Fibroblast of skin of left biceps (primary cell): Measurements from ENCODE around the gene SLC8A3.
"Not testable (repeated sequence)": the region's sequence is repeated elsewhere in the genome, so short reads cannot be mapped to it uniquely, and the experiment has no call there.

Experiments used
- DNase-seq, 2 experiments: peaks; one replicate each; pipeline ENCODE4 v3.0.0-alpha.2; 2013; ENCODE audit warnings: low read depth in 2 of 2

The SLC8A3 gene, protein sequence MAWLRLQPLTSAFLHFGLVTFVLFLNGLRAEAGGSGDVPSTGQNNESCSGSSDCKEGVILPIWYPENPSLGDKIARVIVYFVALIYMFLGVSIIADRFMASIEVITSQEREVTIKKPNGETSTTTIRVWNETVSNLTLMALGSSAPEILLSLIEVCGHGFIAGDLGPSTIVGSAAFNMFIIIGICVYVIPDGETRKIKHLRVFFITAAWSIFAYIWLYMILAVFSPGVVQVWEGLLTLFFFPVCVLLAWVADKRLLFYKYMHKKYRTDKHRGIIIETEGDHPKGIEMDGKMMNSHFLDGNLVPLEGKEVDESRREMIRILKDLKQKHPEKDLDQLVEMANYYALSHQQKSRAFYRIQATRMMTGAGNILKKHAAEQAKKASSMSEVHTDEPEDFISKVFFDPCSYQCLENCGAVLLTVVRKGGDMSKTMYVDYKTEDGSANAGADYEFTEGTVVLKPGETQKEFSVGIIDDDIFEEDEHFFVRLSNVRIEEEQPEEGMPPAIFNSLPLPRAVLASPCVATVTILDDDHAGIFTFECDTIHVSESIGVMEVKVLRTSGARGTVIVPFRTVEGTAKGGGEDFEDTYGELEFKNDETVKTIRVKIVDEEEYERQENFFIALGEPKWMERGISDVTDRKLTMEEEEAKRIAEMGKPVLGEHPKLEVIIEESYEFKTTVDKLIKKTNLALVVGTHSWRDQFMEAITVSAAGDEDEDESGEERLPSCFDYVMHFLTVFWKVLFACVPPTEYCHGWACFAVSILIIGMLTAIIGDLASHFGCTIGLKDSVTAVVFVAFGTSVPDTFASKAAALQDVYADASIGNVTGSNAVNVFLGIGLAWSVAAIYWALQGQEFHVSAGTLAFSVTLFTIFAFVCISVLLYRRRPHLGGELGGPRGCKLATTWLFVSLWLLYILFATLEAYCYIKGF

DNA sequence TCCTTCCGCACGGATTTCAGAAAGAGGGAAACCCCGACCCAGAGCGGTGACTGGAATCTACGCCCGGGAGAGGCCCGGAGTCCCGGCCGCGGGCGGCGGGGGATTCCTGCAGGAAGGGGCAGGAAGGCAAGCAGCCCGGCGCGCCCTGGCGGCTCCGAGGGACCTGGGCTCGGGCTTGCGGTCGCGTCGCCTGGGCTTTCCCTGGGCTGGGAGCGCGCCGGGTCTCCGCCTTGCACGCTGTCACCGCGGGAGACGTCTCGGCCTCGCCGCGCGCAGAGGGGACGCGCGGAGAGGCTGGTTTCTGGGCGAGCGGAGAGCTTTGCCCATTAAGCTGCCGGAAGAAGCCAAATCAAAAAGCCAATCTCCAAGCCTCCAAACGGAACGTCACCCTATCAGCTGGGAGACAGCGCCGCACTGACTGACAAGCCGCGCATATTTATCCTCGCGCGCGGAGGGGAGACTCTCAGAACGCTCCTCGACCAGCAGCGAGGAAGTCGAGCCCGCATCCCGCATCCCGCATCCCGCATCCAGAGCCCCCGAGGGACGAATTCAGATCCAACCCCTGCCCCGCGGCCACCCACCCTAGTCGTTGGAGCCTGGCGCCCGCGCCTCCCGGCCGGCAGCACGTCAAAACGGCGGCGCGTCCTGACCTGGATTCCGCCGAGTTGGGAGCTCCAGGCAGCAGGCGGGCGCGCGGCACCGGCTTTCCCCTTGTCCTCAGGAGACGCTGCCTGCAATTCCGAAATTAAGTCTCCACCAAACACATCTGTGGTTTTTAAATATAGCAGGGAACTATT lies at the start of gene SLC8A3:
Gene SLC8A3, minus strand, starts transcription at position 293 of the 797 bp plus-strand sequence. CDS start 20,529 bp downstream, outside the sequence.
- no peak for DNase-seq

DNA sequence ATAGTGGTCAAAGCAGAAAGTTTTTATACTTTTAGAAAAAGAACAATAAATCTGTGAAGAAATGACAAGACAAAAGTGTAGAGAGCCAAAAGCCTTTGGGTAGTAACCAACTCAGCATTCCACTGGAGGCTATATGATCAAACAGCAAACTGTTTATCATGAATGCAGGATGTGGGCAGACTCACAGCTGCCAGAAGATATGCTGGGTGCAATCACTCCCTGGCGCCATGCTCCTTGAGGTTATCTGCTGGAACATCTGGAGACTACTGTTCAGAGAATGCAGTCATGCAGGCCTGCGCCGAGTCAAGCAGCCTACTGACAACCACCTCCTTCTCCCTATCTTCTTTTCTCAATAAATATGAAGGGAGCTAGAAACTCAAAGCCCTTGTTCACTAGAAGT lies 49.0 kb upstream of the SLC8A3 start:
- DNase-seq, result no peak

DNA sequence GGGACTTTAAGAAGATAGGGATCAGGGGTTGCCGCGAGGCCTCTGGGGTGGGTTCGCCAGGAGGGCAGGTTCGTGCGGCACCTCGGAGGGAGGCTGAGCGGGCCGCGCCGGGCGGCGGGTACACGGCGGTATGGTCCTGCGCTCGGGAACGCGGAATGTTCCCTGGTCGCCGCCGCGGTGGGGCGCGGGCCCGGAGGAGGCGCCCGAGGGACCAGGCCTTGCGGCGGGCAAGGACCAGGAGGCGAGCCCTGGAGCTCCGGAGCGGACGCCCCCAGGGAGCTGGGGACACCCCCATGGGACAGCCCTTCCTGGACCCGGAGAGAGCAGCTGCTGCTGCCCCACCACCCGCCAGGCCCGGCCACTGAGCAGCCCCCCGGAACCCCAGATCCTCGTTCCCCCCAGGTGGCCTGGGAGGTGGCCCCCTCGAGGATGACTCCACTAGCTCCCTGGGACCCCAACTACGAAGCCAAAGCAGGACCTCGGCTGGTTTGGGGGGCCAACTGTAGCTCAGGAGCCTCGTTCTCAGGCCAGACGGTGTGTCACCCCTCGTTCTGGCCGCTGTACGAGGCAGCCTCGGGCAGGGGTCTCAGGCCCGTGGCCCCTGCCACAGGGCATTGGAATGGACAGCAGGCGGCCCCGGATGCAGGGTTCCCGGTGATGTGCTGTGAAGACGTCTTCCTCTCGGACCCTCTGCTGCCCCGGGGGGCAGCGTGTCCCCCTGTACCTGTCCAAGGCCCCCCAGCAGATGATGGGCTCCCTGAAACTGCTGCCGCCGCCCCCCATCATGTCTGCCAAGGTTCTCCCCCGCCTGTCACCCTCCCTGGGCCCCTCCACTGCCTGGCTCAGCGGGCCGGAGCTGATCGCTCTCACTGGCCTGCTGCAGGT lies 45.6 kb upstream of the SLC8A3 start:
- DNase-seq, result no peak

DNA sequence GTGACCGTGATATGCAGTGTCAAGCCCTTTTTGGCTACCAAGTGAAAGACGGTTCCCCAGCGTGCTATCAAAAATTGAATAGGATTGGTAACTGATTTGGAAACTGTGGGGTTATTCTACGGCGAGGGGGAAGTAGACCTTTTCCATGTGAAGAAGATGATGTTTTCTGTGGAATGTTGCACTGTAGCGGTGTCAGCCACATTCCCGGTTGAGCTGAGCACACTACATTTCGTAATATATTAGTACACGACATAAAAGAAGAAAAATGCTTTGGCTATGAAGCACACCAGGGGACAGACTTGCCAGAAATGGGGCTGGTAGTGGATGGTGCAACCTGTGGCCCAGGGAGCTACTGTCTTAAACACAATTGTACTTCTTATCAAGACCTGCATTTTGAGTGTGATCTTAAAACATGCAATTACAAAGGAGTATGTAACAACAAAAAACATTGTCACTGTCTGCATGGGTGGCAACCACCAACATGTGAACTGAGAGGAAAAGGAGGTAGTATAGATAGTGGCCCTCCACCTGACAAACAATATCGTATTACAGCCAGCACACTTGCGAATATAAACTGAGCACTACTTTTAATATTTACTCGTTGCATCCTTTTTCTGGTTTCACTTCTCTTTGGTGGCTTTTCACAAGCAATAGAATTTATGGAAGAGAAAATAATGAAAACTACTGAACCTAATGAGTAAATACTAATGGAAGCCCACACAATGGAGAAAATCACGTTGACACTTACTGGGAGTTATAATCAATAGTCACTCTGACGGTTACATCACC lies 43.2 kb upstream of the SLC8A3 start:
- not testable (repeated sequence) for DNase-seq

DNA sequence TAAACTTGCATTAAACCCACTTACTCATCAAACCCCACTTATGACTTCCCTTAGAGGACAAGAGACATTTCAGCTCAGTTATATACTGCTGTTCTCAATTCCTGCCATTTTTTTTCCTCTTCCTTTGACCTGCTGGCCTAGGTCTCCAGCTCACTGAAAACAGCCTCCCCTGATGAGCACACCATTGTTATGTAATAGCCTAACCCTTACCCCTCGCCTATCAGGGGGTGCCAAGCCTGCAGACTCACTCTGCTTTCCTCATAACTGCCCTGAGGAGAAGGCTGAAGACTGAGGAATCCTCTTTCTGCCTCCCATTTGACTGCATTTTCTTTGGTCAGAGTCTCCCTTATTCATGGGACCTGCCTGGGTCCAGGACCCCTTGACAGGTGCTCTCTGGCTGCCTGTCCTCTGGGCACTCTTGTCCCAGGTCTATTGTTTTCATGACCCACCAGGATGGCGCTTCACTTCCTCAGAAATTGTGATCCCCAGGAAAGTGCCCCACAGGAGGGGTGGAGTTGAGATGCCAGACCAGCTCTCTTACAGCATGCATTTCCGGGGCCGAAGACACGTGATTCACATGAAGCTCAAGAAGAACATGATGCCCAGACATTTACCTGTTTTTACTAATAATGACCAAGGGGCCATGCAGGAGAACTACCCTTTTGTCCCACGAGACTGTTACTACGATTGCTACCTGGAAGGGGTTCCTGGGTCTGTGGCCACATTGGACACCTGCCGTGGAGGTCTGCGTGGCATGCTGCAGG lies 41.3 kb upstream of the SLC8A3 start:
- not testable (repeated sequence) for DNase-seq

DNA sequence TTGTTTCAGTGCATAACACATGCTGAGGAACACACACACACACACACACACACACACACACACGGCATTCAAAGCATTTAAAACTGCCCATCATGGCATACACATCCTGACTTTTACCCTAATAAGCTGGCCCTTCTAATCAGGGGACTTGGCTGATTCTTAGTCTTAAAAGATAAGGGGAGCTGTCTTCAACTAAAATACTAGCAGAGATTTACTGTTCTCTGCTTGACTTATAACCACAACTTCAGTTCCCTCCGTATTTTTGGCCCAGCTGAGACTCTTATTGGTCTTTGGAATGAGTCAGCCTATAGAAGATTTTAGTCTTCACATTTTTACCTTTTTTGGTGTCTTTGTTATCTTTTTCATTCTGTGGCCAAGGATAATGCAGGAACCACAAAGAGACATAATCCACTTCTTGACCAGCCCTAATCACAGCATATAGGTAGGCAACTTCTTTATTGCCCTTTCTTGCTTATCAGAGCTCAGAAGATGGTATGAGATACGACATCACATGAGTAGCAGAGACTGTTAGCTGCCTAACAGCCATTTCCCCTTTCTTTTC lies 25.1 kb upstream of the SLC8A3 start:
- DNase-seq, result no peak

DNA sequence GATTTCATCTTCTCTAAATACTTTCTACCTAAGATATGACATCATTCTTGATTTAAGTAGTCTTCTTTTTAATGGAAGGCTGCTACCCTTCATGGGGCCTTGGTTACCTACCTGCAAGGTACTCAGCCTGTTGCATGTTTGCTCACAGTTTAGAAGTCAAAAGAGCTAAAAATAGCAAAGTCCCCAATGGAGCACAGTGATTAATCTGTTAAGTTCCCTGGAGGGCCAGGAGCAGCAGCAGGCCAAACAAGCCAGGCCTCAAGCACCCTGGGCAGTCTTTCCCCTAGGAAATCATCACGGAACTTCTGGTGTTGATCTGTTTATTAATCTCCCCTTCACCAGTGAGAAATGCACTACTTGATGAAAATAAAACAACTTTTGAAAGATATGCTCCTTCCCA lies 24.0 kb upstream of the SLC8A3 start:
- no peak for DNase-seq

DNA sequence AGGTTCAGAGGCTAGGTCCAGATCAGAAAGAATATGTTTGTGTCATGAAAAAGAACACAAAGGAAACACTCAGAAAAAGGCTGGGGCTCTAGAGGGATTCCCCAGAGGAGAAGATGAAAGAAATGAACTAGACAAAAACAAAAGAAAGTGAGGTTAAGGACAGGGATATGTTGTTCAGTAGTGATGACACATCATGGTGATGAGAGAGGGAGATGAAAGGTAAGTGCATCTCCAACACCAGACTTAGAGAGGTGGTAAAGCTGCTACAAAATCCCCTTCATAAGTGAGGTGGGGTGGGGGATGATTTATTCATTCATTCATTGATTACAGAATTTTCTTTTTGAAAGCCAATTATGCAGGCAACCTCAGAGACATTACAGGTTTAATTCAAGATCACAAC lies 19.6 kb upstream of the SLC8A3 start:
- no peak for DNase-seq

DNA sequence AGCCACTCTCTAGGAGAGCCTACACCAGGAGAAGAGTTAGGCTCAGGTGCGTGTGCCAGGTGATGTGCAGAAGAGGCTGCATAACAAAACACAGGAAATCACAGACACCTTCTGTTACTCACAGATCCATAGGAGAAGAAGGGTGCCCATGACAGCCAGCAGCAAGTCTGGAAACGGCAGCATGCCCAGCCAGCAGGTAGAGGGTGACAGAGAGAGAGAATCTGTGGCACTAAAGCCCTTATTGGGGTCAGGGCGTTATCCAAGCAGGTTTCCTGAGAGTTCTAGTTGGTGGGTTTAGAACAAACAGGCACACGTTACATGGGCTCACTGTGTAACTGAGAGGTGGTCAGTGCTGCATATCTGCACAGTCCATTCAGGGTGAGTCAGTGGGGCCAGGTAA lies 14.9 kb upstream of the SLC8A3 start:
- no peak for DNase-seq

DNA sequence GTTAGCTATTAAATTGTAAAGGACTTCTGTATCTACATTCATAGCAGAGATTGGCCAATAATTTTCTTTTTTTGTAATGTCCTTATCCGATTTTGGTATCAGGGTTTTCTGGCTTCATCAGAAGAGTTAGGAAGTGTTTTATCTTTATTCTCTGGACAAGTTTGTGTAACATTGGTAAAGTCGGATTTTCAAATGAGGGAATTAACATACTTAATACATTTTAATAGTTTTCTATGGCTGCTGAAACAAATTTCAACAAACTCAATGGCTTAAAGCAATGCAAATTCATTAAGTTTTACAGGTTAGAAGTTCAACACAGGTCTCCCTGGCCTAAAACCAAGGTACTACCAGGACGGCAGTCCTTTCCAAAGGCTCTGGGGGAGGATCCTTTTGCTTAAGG lies 13.2 kb upstream of the SLC8A3 start:
- DNase-seq, result no peak

DNA sequence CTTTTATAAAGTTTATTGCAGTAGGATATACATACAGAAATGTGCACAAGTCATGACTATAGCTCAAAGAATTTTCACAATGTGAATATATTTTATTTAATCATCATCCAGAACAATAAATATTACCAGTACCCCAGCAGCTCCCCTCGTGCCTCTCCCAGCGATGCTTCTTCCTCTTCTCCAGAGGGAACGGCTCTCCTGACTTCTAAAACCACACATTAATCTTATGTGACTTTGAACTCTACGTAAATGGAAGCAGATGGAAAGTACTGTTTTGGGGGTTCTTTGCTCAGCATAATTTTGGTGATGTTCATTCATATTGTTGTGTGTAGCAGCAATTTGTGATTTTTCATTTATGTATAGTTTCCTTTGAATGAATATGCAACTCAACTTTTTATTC lies 4.6 kb upstream of the SLC8A3 start:
- DNase-seq, result no peak

DNA sequence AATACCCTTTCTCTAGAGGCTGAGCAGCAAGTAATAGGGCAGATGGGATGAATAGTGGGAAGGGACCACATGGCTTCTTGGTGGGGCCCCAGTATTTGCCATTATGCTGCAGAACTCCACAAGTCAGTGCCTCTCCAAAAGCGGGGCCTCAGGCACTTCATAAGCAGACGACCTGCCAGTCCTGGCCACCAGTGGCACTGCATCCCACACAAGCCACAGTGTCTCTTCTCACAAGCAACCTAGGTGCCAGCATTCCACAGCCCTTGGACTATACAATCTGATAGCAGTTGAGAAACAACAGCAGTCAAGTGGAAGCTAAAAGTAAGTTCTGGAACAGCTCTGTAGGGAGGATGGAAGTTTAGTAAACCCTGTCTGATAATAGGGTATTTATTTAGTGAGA lies 4.2 kb upstream of the SLC8A3 start:
- DNase-seq, result no peak

DNA sequence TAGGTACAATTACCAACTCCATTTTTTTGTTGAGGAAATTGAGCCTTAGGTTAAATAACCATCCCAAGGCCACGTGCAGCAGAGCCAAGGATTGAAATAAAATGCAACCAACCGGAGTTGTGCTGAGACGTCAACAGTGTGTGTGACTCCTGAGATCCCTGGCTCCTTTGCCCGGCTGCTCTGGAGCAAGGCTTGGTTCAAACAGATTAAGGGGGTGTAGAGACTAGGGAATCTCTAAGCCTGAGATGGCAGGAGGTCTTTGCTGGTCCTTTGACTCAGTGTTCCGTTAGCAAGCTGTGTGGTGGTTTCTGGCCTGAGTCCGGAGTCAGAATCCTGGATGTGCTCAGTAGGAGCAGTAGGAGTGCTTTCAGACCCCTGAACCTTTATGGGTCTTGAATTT lies 1.4 kb upstream of the SLC8A3 start:
- no peak for DNase-seq

DNA sequence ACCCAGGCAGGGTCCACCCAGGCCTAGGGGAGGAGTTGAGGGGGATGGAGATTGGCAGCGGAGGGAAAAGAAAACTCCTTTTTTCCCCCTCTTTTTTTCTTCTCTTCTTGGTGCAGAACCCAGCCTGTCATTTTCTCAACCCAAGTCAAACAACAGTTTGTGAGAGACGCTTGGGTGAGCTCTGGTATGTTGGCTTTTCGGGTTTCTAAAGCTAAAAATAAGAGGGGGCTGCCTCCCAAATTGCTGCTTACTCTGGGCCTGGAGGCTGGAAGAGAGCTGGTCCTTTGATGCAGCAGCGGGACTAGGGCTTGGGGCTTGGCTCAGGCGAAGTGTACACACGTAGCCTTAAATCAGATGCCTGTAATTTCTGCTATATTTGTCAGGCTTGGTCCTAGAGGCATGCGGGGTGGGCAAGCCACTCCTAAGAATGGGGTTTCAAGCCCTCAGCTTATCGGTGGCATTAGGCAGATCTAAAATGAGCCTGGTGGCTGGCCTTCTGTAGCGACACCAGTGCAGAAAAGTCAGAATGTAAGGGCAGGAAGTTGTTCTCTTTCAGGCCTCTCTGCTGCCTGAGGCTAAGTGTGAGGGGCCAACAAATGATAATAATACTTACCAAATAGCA lies 816 bp upstream of the SLC8A3 start:
- DNase-seq, result no peak

DNA sequence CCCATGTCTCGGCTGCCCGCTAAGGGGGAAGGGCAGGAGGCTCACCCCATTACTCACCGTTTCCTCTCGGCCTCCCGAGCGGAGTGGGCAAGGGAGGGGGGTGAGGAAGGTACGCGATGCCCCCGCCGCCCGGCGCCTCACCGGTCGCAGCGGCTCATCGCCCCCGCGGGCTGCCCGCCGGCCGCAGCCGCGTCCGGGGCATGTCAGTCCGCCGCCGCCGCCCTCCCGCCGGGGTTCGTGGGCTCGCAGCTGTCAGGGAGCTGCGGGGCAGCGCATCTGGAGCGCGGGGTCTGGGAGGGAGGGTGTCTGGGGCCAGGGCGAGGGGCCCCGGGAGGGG lies 461 bp downstream of the SLC8A3 start:
- DNase-seq, result no peak

DNA sequence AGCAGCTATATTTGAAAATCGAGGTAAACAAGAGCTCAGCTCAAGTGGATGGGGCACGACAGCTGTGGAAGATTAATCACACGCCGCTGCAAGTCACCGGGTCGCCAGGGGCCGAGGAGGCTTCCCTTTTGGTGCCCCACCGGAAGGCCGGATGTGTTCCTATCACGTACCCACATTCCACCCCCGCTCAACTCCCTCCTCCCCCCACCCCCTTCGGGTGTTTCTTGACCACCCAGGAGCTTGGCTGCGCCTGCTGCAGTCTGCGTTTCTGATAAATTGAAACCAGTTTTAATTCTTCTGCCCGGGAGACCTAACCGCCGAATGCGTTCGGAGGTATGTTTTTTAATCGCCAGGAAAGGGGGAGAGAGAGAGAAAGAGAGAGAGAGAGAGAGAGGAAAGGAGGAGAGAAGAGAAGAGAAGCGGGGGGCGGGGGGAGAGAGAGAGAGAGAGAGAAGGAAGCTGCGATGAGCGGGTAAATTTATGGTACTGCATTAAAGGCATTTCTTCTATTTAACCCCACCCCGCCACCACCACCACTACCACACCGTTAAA lies 1.8 kb downstream of the SLC8A3 start:
- no peak for DNase-seq

DNA sequence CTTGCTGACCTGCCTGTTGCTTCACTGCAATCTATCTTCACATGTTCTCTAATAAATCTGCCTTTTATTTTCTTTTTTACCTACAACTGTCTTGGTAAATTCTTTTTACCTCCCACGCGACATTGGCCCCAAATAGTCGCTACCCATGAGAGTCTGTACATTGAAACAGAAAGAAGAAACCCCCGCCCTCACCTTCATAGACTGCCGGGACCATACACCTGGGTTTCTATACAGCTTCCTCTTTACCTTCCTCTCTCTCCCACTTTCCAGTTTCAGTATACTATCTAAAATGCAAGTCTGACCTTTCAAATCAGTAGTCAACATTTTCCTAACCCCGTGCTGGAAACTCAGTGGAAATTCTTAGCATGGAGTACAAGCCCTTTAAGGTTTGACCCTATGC lies 4.8 kb downstream of the SLC8A3 start:
- DNase-seq, result no peak

DNA sequence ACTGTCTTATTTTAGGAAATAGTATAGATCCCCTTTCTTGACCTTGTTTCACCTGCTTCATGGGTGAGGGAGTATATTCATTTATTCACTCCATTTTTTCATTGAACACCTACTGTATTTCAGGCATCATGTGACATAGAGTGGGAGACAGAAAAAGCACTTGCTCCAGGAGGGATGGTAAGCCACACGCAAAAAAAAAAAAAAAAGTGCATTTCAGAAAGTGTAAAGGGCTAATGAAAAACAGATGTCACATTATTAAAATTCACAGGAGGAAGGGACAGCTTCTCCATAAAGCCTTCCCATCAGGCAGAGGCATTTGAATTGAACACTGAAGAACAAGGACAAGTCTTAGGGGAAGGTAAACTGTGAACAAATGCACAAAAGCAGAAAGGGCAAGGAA lies 7.5 kb downstream of the SLC8A3 start:
- DNase-seq, result no peak

DNA sequence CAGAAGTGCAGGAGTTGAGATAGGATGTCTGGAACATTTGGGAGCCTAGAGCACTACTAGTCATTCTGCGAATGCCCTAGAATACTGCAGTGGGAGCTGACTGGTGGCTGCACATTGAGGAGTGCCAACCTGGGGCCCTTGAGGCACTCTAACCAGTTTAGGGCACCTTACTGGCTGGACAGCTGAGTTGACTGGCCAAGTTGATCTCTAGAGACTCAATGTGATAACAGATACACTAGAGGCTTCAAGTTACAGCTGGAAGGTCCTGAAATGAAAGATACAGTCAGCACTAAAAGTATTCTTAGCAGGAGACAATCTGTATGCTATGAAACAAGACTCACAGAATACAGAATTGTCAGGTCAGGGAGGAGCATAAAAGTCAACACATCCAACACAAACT lies 8.0 kb downstream of the SLC8A3 start:
- no peak for DNase-seq
